HG03039 (cell line): Measurements from ENCODE around the gene HIF3A.
"Not testable (repeated sequence)": the region's sequence is repeated elsewhere in the genome, so short reads cannot be mapped to it uniquely, and the experiment has no call there.

Experiments
- ATAC-seq: cut with Tn5 transposase; IDR thresholded peaks from one replicate; pipeline ENCODE4 v1.9.1; 2021; ENCODE audit warnings: mild to moderate bottlenecking, moderate library complexity; ENCODE audit not compliant: unreplicated experiment

HIF3A gene

DNA sequence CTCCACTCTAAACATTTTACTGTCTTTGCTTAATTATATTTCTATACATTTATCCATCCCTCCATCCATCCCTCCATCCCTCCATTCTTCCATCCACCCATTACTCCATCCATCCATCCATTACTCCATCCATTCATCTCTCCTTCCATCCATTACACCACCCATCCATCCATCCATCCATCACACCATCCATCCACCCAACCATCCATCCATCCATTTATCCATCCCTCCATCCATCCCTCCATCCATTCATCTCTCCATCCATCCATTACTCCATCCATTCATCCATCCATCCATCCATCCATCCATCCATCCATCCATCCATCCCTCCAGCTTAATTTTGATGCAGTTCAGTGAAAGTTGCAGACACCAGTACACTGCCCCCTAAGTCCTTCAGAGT, 5.0 kb upstream of the HIF3A start:
- no peak for ATAC-seq

DNA sequence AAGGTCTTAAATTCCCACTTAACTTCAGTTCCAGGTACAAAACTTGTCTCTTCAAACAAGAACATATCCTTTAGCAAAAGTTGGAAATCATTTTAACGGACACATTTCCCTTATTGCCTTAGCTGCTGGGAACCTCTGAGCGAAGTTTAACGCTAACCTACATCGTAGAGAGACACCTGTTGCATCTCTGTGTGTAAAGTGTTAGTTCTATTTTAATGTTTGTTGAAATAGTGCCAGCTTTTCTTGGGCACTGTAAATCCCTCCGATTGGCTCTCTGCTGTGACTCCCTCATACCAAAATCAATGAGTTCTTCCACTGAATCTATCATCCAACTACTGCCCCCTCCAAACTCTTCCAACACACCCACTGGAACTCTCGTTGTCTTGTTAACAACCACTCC, 2.3 kb upstream of the HIF3A start:
- no peak for ATAC-seq

GRCh38 chr19:46295401-46296201, 1.2 kb upstream of the HIF3A start:
- ATAC-seq: no peak

- no peak for ATAC-seq
Measured at GRCh38 chr19:46296202-46296480, 701 bp upstream of the HIF3A start.

GRCh38 chr19:46297700-46298478, 1.0 kb downstream of the HIF3A start:
- ATAC-seq: no peak

DNA sequence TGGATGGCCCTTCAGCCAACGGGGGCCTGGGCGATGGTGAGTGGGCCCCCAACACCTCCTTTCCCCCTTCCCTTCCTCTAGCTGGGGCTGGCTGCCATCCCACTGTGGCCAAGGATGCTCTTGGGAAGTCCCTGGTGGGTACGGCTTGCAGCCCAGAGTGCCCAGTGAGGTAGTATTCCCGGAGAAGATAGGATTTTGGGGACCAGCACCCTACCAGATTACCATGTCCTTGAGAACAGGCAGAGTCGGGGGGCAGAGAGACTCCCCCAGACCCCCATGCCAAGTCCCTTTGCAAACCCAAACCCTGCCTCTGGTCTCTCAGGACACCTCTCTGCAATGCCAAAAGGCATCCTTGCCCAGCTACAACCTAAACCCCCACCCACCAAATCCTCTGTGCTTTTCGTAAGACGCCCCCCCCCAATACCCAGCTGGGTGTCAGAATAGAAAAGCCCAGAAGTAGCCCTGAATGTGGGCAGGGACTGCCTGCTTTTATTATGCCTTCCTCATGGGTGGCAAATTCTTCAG, 1.7 kb downstream of the HIF3A start:
- no peak for ATAC-seq

DNA sequence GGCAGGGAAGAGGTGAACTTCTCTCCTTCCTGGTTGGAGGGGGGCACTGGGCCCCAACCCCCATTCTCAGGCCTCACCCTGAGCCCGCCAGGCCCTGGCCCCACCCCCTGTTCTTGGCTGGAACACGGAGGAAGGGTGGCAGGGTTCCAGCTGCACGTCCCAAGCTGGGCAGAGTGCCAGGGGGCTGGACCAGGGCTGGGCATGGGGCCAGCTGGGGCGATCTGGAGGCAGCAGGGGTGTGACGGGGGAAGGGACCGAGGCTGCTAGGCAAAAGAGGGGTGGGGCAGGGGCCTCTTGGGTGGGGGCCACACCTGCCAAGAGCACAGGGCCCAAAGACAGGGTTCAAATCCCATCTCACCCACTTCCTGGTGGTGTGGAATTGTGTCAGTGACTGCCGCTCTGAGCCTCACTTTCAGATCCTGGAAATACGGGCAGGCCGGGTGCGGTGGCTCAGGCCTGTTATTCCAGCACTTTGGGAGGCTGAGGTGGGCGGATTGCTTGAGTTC, 2.2 kb downstream of the HIF3A start:
- ATAC-seq: no peak

GRCh38 chr19:46299695-46300094, 2.9 kb downstream of the HIF3A start:
- ATAC-seq: no peak

DNA sequence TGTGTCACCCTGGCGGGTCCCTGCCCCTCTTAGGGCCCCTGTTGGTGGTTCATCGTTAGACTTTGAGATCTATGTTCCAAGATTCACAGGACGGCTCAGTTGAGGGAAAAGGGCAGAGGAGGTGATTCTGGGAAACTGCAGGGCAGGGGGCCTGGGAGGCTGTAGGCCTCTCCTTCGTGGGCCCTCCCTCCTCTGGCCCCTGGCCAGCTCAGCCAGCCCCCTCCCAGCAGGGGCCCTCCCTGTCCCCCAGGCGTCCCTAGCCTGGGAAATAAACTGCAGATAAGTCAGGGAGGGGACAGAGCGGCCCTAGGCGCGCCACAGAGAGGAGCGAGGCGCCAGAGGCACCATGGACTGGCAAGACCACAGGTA, 6.5 kb downstream of the HIF3A start:
- ATAC-seq: no peak

- no peak for ATAC-seq
Measured at GRCh38 chr19:46303691-46304397, 7.0 kb downstream of the HIF3A start.

- no peak for ATAC-seq
Measured at GRCh38 chr19:46306501-46306900, 9.7 kb downstream of the HIF3A start.

- ATAC-seq: no peak
Measured at GRCh38 chr19:46308510-46308909, 11.7 kb downstream of the HIF3A start.

- ATAC-seq: no peak
Measured at GRCh38 chr19:46309056-46309455, 12.2 kb downstream of the HIF3A start.

DNA sequence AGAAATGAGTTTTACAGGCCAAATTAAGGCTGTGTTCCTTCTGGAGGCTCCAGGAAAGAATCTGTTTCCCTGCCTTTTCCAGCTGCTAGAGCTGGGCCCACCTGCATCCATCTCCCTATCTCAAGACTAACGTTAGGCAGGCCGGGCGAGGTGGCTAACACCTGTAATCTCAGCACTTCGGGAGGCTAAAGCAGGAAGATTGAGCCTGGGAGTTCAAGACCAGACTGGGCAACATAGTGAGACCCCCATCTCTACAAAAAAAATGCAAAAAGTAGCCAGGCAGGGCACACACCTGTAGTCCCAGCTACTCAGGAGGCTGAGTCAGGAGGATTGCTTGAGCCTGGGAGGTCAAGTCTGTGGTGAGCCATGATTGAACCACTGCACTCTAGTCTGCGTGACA, 14.6 kb downstream of the HIF3A start:
- ATAC-seq: no peak

GRCh38 chr19:46313540-46314469, 17.0 kb downstream of the HIF3A start:
- ATAC-seq: not testable (repeated sequence)

GRCh38 chr19:46317339-46317738, 20.5 kb downstream of the HIF3A start:
- no peak for ATAC-seq

GRCh38 chr19:46319613-46320012, 22.8 kb downstream of the HIF3A start:
- ATAC-seq: no peak

DNA sequence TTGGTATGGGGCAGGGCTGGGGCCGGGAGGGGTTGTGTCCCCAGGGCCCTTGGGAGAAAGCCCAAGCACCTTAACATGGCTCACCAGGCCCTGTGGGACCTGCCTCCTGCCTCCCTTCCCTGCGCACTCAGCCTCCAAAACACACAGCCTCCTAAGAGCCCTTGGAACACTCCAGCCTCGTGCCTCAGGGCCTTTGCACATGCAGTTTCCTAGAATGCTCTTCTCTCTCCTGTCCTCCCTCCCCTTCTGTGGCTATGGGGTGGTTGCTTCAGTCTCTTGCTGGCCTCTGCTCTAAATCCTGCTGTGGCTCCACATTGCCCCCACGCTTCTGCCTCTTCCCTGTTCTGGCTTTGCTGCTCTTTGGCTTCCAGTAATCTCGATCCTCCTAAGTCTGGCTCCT, 23.7 kb downstream of the HIF3A start:
- ATAC-seq: no peak

DNA sequence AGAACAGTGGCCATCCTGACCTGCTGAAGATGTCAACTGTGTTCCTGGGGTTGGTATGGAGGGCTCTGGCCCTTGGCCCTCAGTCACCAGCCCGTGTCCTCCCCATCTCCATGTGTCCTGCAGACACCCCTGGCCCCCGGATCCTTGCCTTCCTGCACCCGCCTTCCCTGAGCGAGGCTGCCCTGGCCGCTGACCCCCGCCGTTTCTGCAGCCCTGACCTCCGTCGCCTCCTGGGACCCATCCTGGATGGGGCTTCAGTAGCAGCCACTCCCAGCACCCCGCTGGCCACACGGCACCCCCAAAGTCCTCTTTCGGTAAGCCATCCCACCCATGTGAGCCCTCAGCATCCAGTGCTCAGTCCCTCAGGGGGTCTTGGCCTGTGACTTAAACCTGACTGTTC, 24.8 kb downstream of the HIF3A start:
- ATAC-seq: no peak

DNA sequence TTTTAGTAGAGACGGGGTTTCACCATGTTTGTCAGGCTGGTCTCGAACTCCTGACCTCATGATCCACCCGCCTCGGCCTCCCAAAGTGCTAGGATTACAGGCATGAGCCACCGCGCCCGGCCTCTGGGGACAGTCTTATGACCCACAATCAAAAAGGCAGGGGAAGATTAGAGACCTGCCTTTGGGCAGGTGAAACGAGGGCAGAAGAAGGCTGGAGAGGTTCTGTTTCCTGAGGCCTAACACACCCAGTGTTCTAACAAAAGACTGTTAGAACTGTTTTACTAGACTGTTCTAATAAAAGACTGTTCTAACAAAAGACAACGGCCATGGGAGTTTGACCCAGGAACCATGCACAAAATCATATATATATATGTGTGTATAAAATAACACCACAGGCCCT, 26.4 kb downstream of the HIF3A start:
- not testable (repeated sequence) for ATAC-seq
